Endodermal cell (in vitro differentiated cells): ENCODE measurements around the gene INF2. TPM values are rescaled to one million over a fixed set of nuclear protein-coding genes. Genes with fewer than 3 reads are reported as not detected.

Experiments
- DNase-seq: peaks from one replicate; pipeline ENCODE4 v3.0.0-alpha.2; 2017
- H3K27ac ChIP-seq: 2 replicates; pipeline ENCODE4 v1.5.1; 2013; ENCODE audit warnings: mild to moderate bottlenecking, low read depth, low read length, moderate library complexity
- H3K27me3 ChIP-seq: 2 replicates; pipeline ENCODE4 v1.6.1; 2013; ENCODE audit warnings: mild to moderate bottlenecking, low read length, moderate library complexity; ENCODE audit not compliant: insufficient read depth, control insufficient read depth, poor library complexity, severe bottlenecking
- H3K36me3 ChIP-seq: 2 replicates; pipeline ENCODE4 v1.7.0; 2013; ENCODE audit warnings: mild to moderate bottlenecking, low read length, moderate library complexity; ENCODE audit not compliant: control insufficient read depth, insufficient read depth
- H3K4me1 ChIP-seq: one replicate; pipeline ENCODE4 v1.7.0; 2013; ENCODE audit warnings: low read length; ENCODE audit not compliant: control insufficient read depth, insufficient read depth
- H3K4me3 ChIP-seq: 2 replicates; pipeline ENCODE4 v1.5.1; 2013; ENCODE audit warnings: mild to moderate bottlenecking, low read length, moderate library complexity
- H3K9ac ChIP-seq: 2 replicates; pipeline ENCODE4 v1.6.1; 2013; ENCODE audit warnings: mild to moderate bottlenecking, low read length, moderate library complexity; ENCODE audit not compliant: poor library complexity, severe bottlenecking; ENCODE audit errors: extremely low read depth
- H3K9me3 ChIP-seq: 2 replicates; pipeline ENCODE4 v1.6.1; 2013; ENCODE audit warnings: mild to moderate bottlenecking, low read length, moderate library complexity; ENCODE audit not compliant: control insufficient read depth
- H3K27ac Mint-ChIP-seq: 2 replicates; pipeline ENCODE4 v1.8.0; 2020; ENCODE audit warnings: mixed read lengths
- H3K27me3 Mint-ChIP-seq: 2 replicates; pipeline ENCODE4 v1.8.0; 2021; ENCODE audit warnings: mild to moderate bottlenecking, mixed read lengths; ENCODE audit not compliant: insufficient read depth
- H3K36me3 Mint-ChIP-seq: 2 replicates; pipeline ENCODE4 v1.8.0; 2020; ENCODE audit warnings: low read depth, mixed read lengths
- H3K4me1 Mint-ChIP-seq: 2 replicates; pipeline ENCODE4 v1.8.0; 2020; ENCODE audit warnings: mixed read lengths
- H3K4me3 Mint-ChIP-seq: 2 replicates; pipeline ENCODE4 v1.8.0; 2020; ENCODE audit warnings: mild to moderate bottlenecking, moderate library complexity, mixed read lengths
- H3K9me3 Mint-ChIP-seq: 2 replicates; pipeline ENCODE4 v1.8.0; 2020; ENCODE audit warnings: mild to moderate bottlenecking, mixed read lengths
- CTCF ChIP-seq: fragments of 200-600 bp; sonication (generic); conservative IDR thresholded peaks from 2 replicates; pipeline ENCODE4 v1.5.0; 2021; ENCODE audit warnings: antibody characterized with exemption, mild to moderate bottlenecking
- WGBS, 2 experiments: methylation state at CpG; one replicate each; pipeline versions ENCODE4 v1.1.5 to v1.1.7; 2013; ENCODE audit warnings: missing lambda C conversion rate in 2 of 2, mixed read lengths in 1 of 2; ENCODE audit not compliant: insufficient coverage in 1 of 2, insufficient read length in 1 of 2; 5-methylcytosine and 5-hydroxymethylcytosine counted together
- total RNA-seq, 2 donors: library from RNA; stranded (reverse); fragmentation: NEBNext Ultra II Directional in 1 of 2; extraction: Animal tissue kit (Norgen Biotek cat#: 25700) in 1 of 2; gene quantifications; 2 replicates in 1 of 2; 3 replicates in 1 of 2; pipeline ENCODE4 v1.2.1, GENCODE V29; 2021

INF2 gene
- total RNA-seq, 2 donors from 2014 or later: 99.7 to 114 TPM

GRCh38 chr14:104729835-104730181 lies 40.4 kb downstream of the INF2 start:
- Mint-ChIP-seq H3K27ac (no peak overlapping the region), H3K36me3 (no peaks in the 10 kb centered on the region), H3K9me3 (no peaks in the 10 kb centered on the region), H3K4me3 (no peak overlapping the region), H3K27me3 (peaks cover 14% of the 10 kb centered on the region), H3K4me1 (peaks cover 4% of the 10 kb centered on the region)
- Histone ChIP-seq H3K27me3 (no peaks in the 10 kb centered on the region), H3K4me3 (no peak overlapping the region), H3K9ac (no peak overlapping the region), H3K4me1 (no peaks in the 10 kb centered on the region), H3K9me3 (no peaks in the 10 kb centered on the region), H3K27ac (no peak overlapping the region), H3K36me3 (no peaks in the 10 kb centered on the region)
- no peak for TF ChIP-seq CTCF
- WGBS, 2 experiments: 89 to 94% methylated on average over 2 to 5 of the region's 16 CpGs
- no peak for DNase-seq

GRCh38 chr14:104730487-104730886 lies 41.1 kb downstream of the INF2 start:
- no peaks in the 10 kb centered on the region for H3K36me3 Mint-ChIP-seq
- no peak overlapping the region for H3K27ac Mint-ChIP-seq
- DNase-seq: no peak
- WGBS, 2 experiments: 97% methylated on average over 4 of the region's 5 CpGs; no CpG with 5 or more reads in 1 of the 2 experiments
- Histone ChIP-seq H3K27ac (no peak overlapping the region), H3K4me1 (no peaks in the 10 kb centered on the region), H3K27me3 (no peaks in the 10 kb centered on the region), H3K4me3 (no peak overlapping the region), H3K36me3 (no peaks in the 10 kb centered on the region), H3K9me3 (no peaks in the 10 kb centered on the region), H3K9ac (no peak overlapping the region)
- TF ChIP-seq CTCF: no peak
- H3K4me3 Mint-ChIP-seq: no peak overlapping the region
- H3K4me1 Mint-ChIP-seq: no peaks in the 10 kb centered on the region
- H3K9me3 Mint-ChIP-seq: no peaks in the 10 kb centered on the region
- H3K27me3 Mint-ChIP-seq: peaks cover 14% of the 10 kb centered on the region

GRCh38 chr14:104731320-104732294 lies 42.2 kb downstream of the INF2 start:
- Histone ChIP-seq H3K9me3 (no peaks in the 10 kb centered on the region), H3K4me3 (no peak overlapping the region), H3K27ac (no peak overlapping the region), H3K36me3 (no peaks in the 10 kb centered on the region), H3K9ac (no peak overlapping the region), H3K27me3 (no peaks in the 10 kb centered on the region), H3K4me1 (no peaks in the 10 kb centered on the region)
- Mint-ChIP-seq H3K27me3 (peaks cover 14% of the 10 kb centered on the region), H3K4me3 (no peak overlapping the region), H3K27ac (no peak overlapping the region), H3K4me1 (no peaks in the 10 kb centered on the region), H3K36me3 (no peaks in the 10 kb centered on the region), H3K9me3 (no peaks in the 10 kb centered on the region)
- DNase-seq: peak; percentile 87
- WGBS, 2 experiments: 89 to 90% methylated on average over 11 to 18 of the region's 18 CpGs
- peak; percentile 84 for TF ChIP-seq CTCF
